HepG2 (cell line): ENCODE measurements around the gene VEGFA. TPM values are rescaled to one million over a fixed set of nuclear protein-coding genes. Genes with fewer than 3 reads are reported as not detected.

Experiments
- ATAC-seq: fragments of 200-7000 bp; cut with Tn5 transposase; 3 replicates; pipeline ENCODE4 v1.9.1; 2020; ENCODE audit warnings: mild to moderate bottlenecking, moderate library complexity
- BruUV-seq: library from RNA; stranded (reverse); fragments of 400-500 nt; replicated peaks from 2 replicates; lab custom pipeline; 2021; lab: Mats Ljungman, UMichigan
- CTCF ChIA-PET: fragments of 300-600 bp; formaldehyde crosslinking; extraction: SDS; loops from one replicate; lab custom pipeline; 2021; ENCODE audit warnings: low total read pairs, inconsistent platforms, low intra/inter-chr PET ratio; lab: Yijun Ruan, JAX
- POLR2A ChIA-PET: fragments of 350-600 bp; sonication (Branson Sonifier 250); formaldehyde crosslinking; loops from one replicate; lab custom pipeline; 2020; ENCODE audit warnings: antibody characterized with exemption, inconsistent platforms; lab: Yijun Ruan, JAX
- DNase-seq: peaks from one replicate; pipeline ENCODE4 v3.0.0-alpha.2; 2015; ENCODE audit warnings: low spot score
- FAIRE-seq: peaks from 3 replicates; lab custom pipeline; 2011; peaks lifted over from hg19 to GRCh38; lab: Jason Lieb, UNC
- H2AFZ ChIP-seq: one replicate; pipeline ENCODE4 v1.6.1; 2011; ENCODE audit warnings: low read length, inconsistent platforms
- H3K27ac ChIP-seq: fragments of 300-600 bp; 3 replicates; pipeline ENCODE4 v1.8.0; 2011; ENCODE audit warnings: mixed run types, mild to moderate bottlenecking, mixed read lengths, low read length, inconsistent platforms; ENCODE audit not compliant: insufficient read depth; ENCODE audit errors: extremely low read length
- H3K27me3 ChIP-seq, 2 experiments: fragments of 200-600 bp in 1 of 2; 2 replicates in 1 of 2; 3 replicates in 1 of 2; pipeline versions ENCODE4 v1.6.0 to v1.8.0; 2011; ENCODE audit warnings: low read length in 2 of 2, mild to moderate bottlenecking in 2 of 2, moderate library complexity in 2 of 2, inconsistent platforms in 1 of 2; ENCODE audit not compliant: insufficient read depth in 2 of 2, control insufficient read depth in 1 of 2
- H3K36me3 ChIP-seq, 2 experiments: fragments of 200-600 bp in 1 of 2; replicated peaks in 1 of 2; 2 replicates in 1 of 2; 3 replicates in 1 of 2; pipeline versions ENCODE4 v1.5.1 to v1.8.0; 2011; ENCODE audit warnings: low read length in 2 of 2, inconsistent platforms in 1 of 2; ENCODE audit not compliant: insufficient read depth in 2 of 2, control insufficient read depth in 1 of 2
- H3K4me1 ChIP-seq: 2 replicates; pipeline ENCODE4 v1.5.1; 2012; ENCODE audit warnings: low read length, inconsistent platforms; ENCODE audit not compliant: insufficient read depth
- H3K4me2 ChIP-seq: 2 replicates; pipeline ENCODE4 v1.6.0; 2011; ENCODE audit warnings: low read depth, low read length, inconsistent platforms
- H3K4me3 ChIP-seq, 3 experiments: fragments of 200-600 bp in 1 of 3; sonication (generic), shearing (Covaris generic) in 1 of 3; replicated peaks in 1 of 3; 2 replicates each; pipeline ENCODE4 v1.5.1; 2011 to 2016; ENCODE audit warnings: low read length in 3 of 3, inconsistent platforms in 2 of 3, low read depth in 2 of 3, mild to moderate bottlenecking in 2 of 3, control low read depth in 1 of 3, mixed read lengths in 1 of 3; ENCODE audit not compliant: insufficient read depth in 1 of 3
- H3K79me2 ChIP-seq: one replicate; pipeline ENCODE4 v1.6.1; 2011; ENCODE audit warnings: low read length, inconsistent platforms; ENCODE audit not compliant: insufficient read depth
- H3K9ac ChIP-seq: 2 replicates; pipeline ENCODE4 v1.6.0; 2011; ENCODE audit warnings: mild to moderate bottlenecking, low read depth, low read length, inconsistent platforms; ENCODE audit not compliant: insufficient read depth
- H3K9me3 ChIP-seq: 2 replicates; pipeline ENCODE4 v1.5.1; 2012; ENCODE audit warnings: mild to moderate bottlenecking, low read length
- H4K20me1 ChIP-seq: 2 replicates; pipeline ENCODE4 v1.6.0; 2011; ENCODE audit warnings: inconsistent platforms, mild to moderate bottlenecking, low read length, moderate library complexity; ENCODE audit not compliant: insufficient read depth
- GABPA ChIP-seq, 2 experiments: IDR thresholded peaks; 2 replicates each; pipeline ENCODE4 v1.6.1; 2011 to 2016; ENCODE audit warnings: low read depth in 2 of 2, low read length in 1 of 2, missing biosample characterization in 1 of 2, missing genetic modification characterization in 1 of 2
- HHEX ChIP-seq: IDR thresholded peaks from 2 replicates; pipeline ENCODE4 v1.6.1; 2016; ENCODE audit warnings: control low read depth
- MAFF ChIP-seq: IDR thresholded peaks from 2 replicates; pipeline ENCODE4 v1.6.1; 2011; ENCODE audit warnings: low read depth, low read length, improper control_type of control experiment
- MAFG ChIP-seq: sonication (generic); formaldehyde crosslinking; IDR thresholded peaks from 2 replicates; pipeline ENCODE4 v1.5.1; 2020; ENCODE audit warnings: mild to moderate bottlenecking, missing genetic modification reagents
- MTERF4 ChIP-seq: sonication (generic); formaldehyde crosslinking; IDR thresholded peaks from 2 replicates; pipeline ENCODE4 v1.8.0; 2023; ENCODE audit warnings: mild to moderate bottlenecking, missing genetic modification reagents
- NCOA2 ChIP-seq: sonication (generic); formaldehyde crosslinking; IDR thresholded peaks from 2 replicates; pipeline ENCODE4 v1.8.0; 2022; ENCODE audit warnings: inconsistent platforms
- NFYC ChIP-seq: IDR thresholded peaks from 2 replicates; pipeline ENCODE4 v1.6.1; 2016; ENCODE audit warnings: missing genetic modification reagents, missing compliant biosample characterization
- NRL ChIP-seq: sonication (generic); formaldehyde crosslinking; IDR thresholded peaks from 2 replicates; pipeline ENCODE4 v1.5.0; 2020; ENCODE audit warnings: missing genetic modification reagents, mild to moderate bottlenecking, moderate library complexity, borderline replicate concordance
- PRDM10 ChIP-seq: sonication (generic); formaldehyde crosslinking; IDR thresholded peaks from 2 replicates; pipeline ENCODE4 v1.4.0; 2020; ENCODE audit warnings: low read depth, missing genetic modification reagents
- SMARCE1 ChIP-seq: fragments of 450-650 bp; IDR thresholded peaks from 2 replicates; pipeline ENCODE4 v1.6.1; 2017; ENCODE audit warnings: borderline replicate concordance
- SP2 ChIP-seq: sonication (generic); formaldehyde crosslinking; IDR thresholded peaks from 2 replicates; pipeline ENCODE4 v1.5.1; 2020; ENCODE audit warnings: mild to moderate bottlenecking, missing genetic modification reagents
- ZFP62 ChIP-seq: sonication (generic); formaldehyde crosslinking; IDR thresholded peaks from 2 replicates; pipeline ENCODE4 v1.4.0; 2020; ENCODE audit warnings: missing genetic modification reagents
- WGBS: methylation state at CpG from one replicate; pipeline ENCODE4 v1.1.6; 2017; ENCODE audit warnings: low lambda C conversion rate; 5-methylcytosine and 5-hydroxymethylcytosine counted together
- in situ Hi-C: cut with HindIII; loops from 2 replicates; pipeline ENCODE4 v1.10.0; 2017; ENCODE audit warnings: low pct_unique_long_range_greater_than_20kb; ENCODE audit not compliant: extremely low pct_ligation_motif_present
- intact Hi-C: fragments of 100-400 bp; cut with micrococcal nuclease; formaldehyde crosslinking; loops from one replicate; pipeline ENCODE4 v1.10.0; 2022; ENCODE audit not compliant: unreplicated experiment
- polyA plus RNA-seq, 8 experiments: library from polyadenylated mRNA; depleted of rRNA in 3 of 8; stranded (reverse) in 7 of 8; unstranded in 1 of 8; fragments of >200 nt; fragmentation: Illumina TruSeq in 4 of 8; extraction: Trizol in 4 of 8; gene quantifications; 2 replicates each; pipeline versions ENCODE4 v1.2.1 to v1.2.3, GENCODE V29; 2011 to 2016; ENCODE audit warnings: low read depth in 4 of 8, missing spikeins in 1 of 8, mixed read lengths in 1 of 8; ENCODE audit not compliant: insufficient read depth in 1 of 8
- total RNA-seq, 5 experiments: library from RNA; depleted of rRNA; stranded (reverse); fragments of >200 nt; fragmentation: Illumina TruSeq; extraction: Trizol; gene quantifications; 2 replicates each; pipeline ENCODE4 v1.2.3, GENCODE V29; 2016; ENCODE audit warnings: low read depth in 1 of 5
- TF ChIP-seq, protein P1 (sequence below): sonication (generic); formaldehyde crosslinking; IDR thresholded peaks from 2 replicates; pipeline ENCODE4 v1.5.1; 2020; ENCODE audit warnings: mild to moderate bottlenecking, missing genetic modification reagents, moderate library complexity
- TF ChIP-seq, protein P2 (sequence below): IDR thresholded peaks from 2 replicates; pipeline ENCODE4 v1.6.1; 2016; ENCODE audit warnings: mild to moderate bottlenecking

The VEGFA gene
- total and polyA plus RNA-seq, 2 of the 13 experiments (the other 11 are each of a cell fraction or from before 2014, with no cell fraction given), result 68.1 to 629 TPM

GRCh38 chr6:43744491-43744890 is 25.5 kb upstream of the VEGFA start:
- no peak overlapping the region for H3K27ac ChIP-seq
- no peak overlapping the region for H3K4me2 ChIP-seq
- H2AFZ ChIP-seq, result no peak overlapping the region
- H4K20me1 ChIP-seq, result no peaks in the 10 kb centered on the region
- H3K4me1 ChIP-seq, result peaks cover 74% of the 10 kb centered on the region
- ChIA-PET CTCF (no interaction called here), POLR2A (interaction anchor here (1.4 to 4.8 kb wide), 2 partner anchors 25 to 182 kb away, joined by 5 to 17 read pairs; partner anchors contain the start of gene VEGFA)
- H3K9ac ChIP-seq, result no peak overlapping the region
- H3K36me3 ChIP-seq, result no peaks in the 10 kb centered on the region
- FAIRE-seq (no peak), ATAC-seq (peak; percentile 4; the same call in 1 of the 3 replicates), DNase-seq (no peak)
- H3K9me3 ChIP-seq, result no peaks in the 10 kb centered on the region
- intact Hi-C loops, result no loop called here
- no peaks in the 10 kb centered on the region for H3K79me2 ChIP-seq
- no peak overlapping the region for H3K4me3 ChIP-seq
- WGBS, result 42% methylated on average over 8 of the region's 8 CpGs
- in situ Hi-C loops, result no loop called here
- peaks cover 3 to 57% of the 10 kb centered on the region in 2 experiments for H3K27me3 ChIP-seq
- no TSS peak for BruUV-seq
- TF ChIP-seq NFYC (no peak), ZFP62 (CRISPR knock-in tag) (no peak), NCOA2 (CRISPR knock-in tag) (no peak), SP2 (no peak), PRDM10 (CRISPR knock-in tag) (no peak), NRL (CRISPR knock-in tag) (0 out of 2 replicates have a peak, but pooled peaks have one; percentile 40), HHEX (CRISPR knock-in tag) (no peak), GABPA (IDR thresholded peaks at IDR 0.05; ENCODE audit: low read depth, low read length) (no peak), GABPA (CRISPR knock-in tag; IDR thresholded peaks at IDR 0.05; ENCODE audit: low read depth) (no peak), MAFG (CRISPR knock-in tag) (peak; percentile 73; the same call in 1 of the 2 replicates), SMARCE1 (no peak), MTERF4 (0 out of 2 replicates have a peak, but pooled peaks have one; percentile 35), MAFF (peak; percentile 91)
- TF ChIP-seq, protein P1, sequence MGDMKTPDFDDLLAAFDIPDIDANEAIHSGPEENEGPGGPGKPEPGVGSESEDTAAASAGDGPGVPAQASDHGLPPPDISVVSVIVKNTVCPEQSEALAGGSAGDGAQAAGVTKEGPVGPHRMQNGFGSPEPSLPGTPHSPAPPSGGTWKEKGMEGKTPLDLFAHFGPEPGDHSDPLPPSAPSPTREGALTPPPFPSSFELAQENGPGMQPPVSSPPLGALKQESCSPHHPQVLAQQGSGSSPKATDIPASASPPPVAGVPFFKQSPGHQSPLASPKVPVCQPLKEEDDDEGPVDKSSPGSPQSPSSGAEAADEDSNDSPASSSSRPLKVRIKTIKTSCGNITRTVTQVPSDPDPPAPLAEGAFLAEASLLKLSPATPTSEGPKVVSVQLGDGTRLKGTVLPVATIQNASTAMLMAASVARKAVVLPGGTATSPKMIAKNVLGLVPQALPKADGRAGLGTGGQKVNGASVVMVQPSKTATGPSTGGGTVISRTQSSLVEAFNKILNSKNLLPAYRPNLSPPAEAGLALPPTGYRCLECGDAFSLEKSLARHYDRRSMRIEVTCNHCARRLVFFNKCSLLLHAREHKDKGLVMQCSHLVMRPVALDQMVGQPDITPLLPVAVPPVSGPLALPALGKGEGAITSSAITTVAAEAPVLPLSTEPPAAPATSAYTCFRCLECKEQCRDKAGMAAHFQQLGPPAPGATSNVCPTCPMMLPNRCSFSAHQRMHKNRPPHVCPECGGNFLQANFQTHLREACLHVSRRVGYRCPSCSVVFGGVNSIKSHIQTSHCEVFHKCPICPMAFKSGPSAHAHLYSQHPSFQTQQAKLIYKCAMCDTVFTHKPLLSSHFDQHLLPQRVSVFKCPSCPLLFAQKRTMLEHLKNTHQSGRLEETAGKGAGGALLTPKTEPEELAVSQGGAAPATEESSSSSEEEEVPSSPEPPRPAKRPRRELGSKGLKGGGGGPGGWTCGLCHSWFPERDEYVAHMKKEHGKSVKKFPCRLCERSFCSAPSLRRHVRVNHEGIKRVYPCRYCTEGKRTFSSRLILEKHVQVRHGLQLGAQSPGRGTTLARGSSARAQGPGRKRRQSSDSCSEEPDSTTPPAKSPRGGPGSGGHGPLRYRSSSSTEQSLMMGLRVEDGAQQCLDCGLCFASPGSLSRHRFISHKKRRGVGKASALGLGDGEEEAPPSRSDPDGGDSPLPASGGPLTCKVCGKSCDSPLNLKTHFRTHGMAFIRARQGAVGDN (CRISPR knock-in tag), result peak; percentile 30; the same call in 1 of the 2 replicates
- TF ChIP-seq, protein P2, sequence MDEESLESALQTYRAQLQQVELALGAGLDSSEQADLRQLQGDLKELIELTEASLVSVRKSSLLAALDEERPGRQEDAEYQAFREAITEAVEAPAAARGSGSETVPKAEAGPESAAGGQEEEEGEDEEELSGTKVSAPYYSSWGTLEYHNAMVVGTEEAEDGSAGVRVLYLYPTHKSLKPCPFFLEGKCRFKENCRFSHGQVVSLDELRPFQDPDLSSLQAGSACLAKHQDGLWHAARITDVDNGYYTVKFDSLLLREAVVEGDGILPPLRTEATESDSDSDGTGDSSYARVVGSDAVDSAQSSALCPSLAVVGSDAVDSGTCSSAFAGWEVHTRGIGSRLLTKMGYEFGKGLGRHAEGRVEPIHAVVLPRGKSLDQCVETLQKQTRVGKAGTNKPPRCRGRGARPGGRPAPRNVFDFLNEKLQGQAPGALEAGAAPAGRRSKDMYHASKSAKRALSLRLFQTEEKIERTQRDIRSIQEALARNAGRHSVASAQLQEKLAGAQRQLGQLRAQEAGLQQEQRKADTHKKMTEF, result no peak
